Glutamatergic neuron (in vitro differentiated cells): ENCODE data around the gene ZBTB16. TPM values are rescaled to one million over a fixed set of nuclear protein-coding genes. Genes with fewer than 3 reads are reported as not detected.
A peak's percentile ranks its signal among the peaks of the same experiment; 100 is the strongest.

ENCODE experiments used
- DNase-seq: peaks from one replicate; pipeline ENCODE4 v3.0.0; 2022
- H3K27ac Mint-ChIP-seq: one replicate; pipeline ENCODE4 v1.8.0; 2020; ENCODE audit warnings: mild to moderate bottlenecking, mixed read lengths, inconsistent platforms; ENCODE audit not compliant: unreplicated experiment
- H3K27me3 Mint-ChIP-seq: one replicate; pipeline ENCODE4 v1.8.0; 2020; ENCODE audit warnings: mild to moderate bottlenecking, moderate library complexity, mixed read lengths, inconsistent platforms; ENCODE audit not compliant: unreplicated experiment
- H3K36me3 Mint-ChIP-seq: one replicate; pipeline ENCODE4 v1.8.0; 2020; ENCODE audit warnings: mild to moderate bottlenecking, mixed read lengths, inconsistent platforms; ENCODE audit not compliant: unreplicated experiment
- H3K4me1 Mint-ChIP-seq: one replicate; pipeline ENCODE4 v1.8.0; 2020; ENCODE audit warnings: mild to moderate bottlenecking, low read depth, mixed read lengths, inconsistent platforms; ENCODE audit not compliant: unreplicated experiment
- H3K4me3 Mint-ChIP-seq: one replicate; pipeline ENCODE4 v1.8.0; 2020; ENCODE audit warnings: mild to moderate bottlenecking, mixed read lengths, inconsistent platforms; ENCODE audit not compliant: unreplicated experiment
- H3K9me3 Mint-ChIP-seq: one replicate; pipeline ENCODE4 v1.8.0; 2020; ENCODE audit warnings: mild to moderate bottlenecking, moderate library complexity, mixed read lengths, inconsistent platforms; ENCODE audit not compliant: unreplicated experiment
- total RNA-seq: library from RNA; stranded (reverse); fragmentation: NEBNext Ultra II Directional; extraction: Animal tissue kit (Norgen Biotek cat#: 25700); gene quantifications from one replicate; pipeline ENCODE4 v1.2.1, GENCODE V29; 2021; ENCODE audit not compliant: unreplicated experiment
- TF ChIP-seq, protein P1 (sequence below): fragments of 200-600 bp; sonication (generic); IDR thresholded peaks from one replicate; pipeline ENCODE4 v1.5.0; 2021; ENCODE audit not compliant: partially characterized antibody, unreplicated experiment

The ZBTB16 gene
- total RNA-seq, 1 donor from 2014 or later, result 9.0 TPM

DNA sequence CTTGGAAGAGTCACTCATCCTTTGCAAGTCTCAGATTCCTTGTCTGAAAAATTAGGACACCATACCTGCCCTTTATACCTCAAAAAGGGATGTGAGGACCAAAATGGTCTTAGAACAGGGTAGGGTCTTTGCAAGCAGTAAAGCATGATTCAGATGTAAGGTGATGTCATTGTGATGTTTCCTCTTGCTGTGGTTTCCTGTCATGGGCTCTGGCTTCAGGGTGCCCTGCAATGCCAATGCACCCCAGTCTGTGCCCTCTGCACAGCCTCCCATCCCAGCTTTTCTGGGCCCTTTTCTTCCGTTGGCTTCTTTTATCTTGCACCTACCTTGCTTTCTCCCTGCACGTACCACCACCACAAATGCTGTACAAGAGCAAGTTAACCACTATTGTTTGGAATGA is 148.9 kb downstream of the ZBTB16 start:
- Mint-ChIP-seq H3K4me1 (peaks cover 21% of the 10 kb centered on the region), H3K36me3 (no peaks in the 10 kb centered on the region), H3K9me3 (no peaks in the 10 kb centered on the region), H3K4me3 (no peak overlapping the region), H3K27ac (no peak overlapping the region), H3K27me3 (no peaks in the 10 kb centered on the region)
- no peak for DNase-seq
- TF ChIP-seq, protein P1, sequence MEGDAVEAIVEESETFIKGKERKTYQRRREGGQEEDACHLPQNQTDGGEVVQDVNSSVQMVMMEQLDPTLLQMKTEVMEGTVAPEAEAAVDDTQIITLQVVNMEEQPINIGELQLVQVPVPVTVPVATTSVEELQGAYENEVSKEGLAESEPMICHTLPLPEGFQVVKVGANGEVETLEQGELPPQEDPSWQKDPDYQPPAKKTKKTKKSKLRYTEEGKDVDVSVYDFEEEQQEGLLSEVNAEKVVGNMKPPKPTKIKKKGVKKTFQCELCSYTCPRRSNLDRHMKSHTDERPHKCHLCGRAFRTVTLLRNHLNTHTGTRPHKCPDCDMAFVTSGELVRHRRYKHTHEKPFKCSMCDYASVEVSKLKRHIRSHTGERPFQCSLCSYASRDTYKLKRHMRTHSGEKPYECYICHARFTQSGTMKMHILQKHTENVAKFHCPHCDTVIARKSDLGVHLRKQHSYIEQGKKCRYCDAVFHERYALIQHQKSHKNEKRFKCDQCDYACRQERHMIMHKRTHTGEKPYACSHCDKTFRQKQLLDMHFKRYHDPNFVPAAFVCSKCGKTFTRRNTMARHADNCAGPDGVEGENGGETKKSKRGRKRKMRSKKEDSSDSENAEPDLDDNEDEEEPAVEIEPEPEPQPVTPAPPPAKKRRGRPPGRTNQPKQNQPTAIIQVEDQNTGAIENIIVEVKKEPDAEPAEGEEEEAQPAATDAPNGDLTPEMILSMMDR, result no peak

GRCh38 chr11:114209343-114209742 is 149.8 kb downstream of the ZBTB16 start:
- Mint-ChIP-seq H3K27me3 (no peaks in the 10 kb centered on the region), H3K36me3 (no peaks in the 10 kb centered on the region), H3K27ac (no peak overlapping the region), H3K4me1 (peaks cover 21% of the 10 kb centered on the region), H3K9me3 (no peaks in the 10 kb centered on the region), H3K4me3 (no peak overlapping the region)
- DNase-seq, result no peak
- TF ChIP-seq, protein P1, result no peak

GRCh38 chr11:114209904-114210303 is 150.4 kb downstream of the ZBTB16 start:
- no peaks in the 10 kb centered on the region for H3K36me3 Mint-ChIP-seq
- H3K4me1 Mint-ChIP-seq, result peaks cover 21% of the 10 kb centered on the region
- no peaks in the 10 kb centered on the region for H3K9me3 Mint-ChIP-seq
- H3K27ac Mint-ChIP-seq, result no peak overlapping the region
- no peak overlapping the region for H3K4me3 Mint-ChIP-seq
- TF ChIP-seq, protein P1, result no peak
- DNase-seq, result no peak
- H3K27me3 Mint-ChIP-seq, result peaks cover 2% of the 10 kb centered on the region

- Mint-ChIP-seq H3K27ac (peak overlapping the region; percentile 23), H3K9me3 (no peaks in the 10 kb centered on the region), H3K36me3 (no peaks in the 10 kb centered on the region), H3K4me3 (no peak overlapping the region), H3K27me3 (peaks cover 2% of the 10 kb centered on the region), H3K4me1 (peaks cover 16% of the 10 kb centered on the region)
- TF ChIP-seq, protein P1, result no peak
- DNase-seq, result no peak
These were observed 152.1 kb downstream of the ZBTB16 start for GRCh38 chr11:114211444-114212121.

- no peak for DNase-seq
- Mint-ChIP-seq H3K36me3 (no peaks in the 10 kb centered on the region), H3K4me3 (no peak overlapping the region), H3K27ac (no peak overlapping the region), H3K9me3 (peaks cover 2% of the 10 kb centered on the region), H3K4me1 (peaks cover 15% of the 10 kb centered on the region), H3K27me3 (peaks cover 2% of the 10 kb centered on the region)
- TF ChIP-seq, protein P1, result no peak
These were observed 154.1 kb downstream of the ZBTB16 start for GRCh38 chr11:114213622-114214021.
